ENCODE data around the gene FOXS1. TPM values are rescaled to one million over a fixed set of nuclear protein-coding genes. Genes with fewer than 3 reads are reported as not detected.

FOXS1 gene
- total and polyA plus RNA-seq, 4 donors = 1.4 to 3.2 (median 2.5) TPM

GRCh38 chr20:31842471-31843157 lies 2.8 kb downstream of the FOXS1 start:
- Histone ChIP-seq H3K9me3 (ENCODE audit: control insufficient read depth in 4 of 4, insufficient read depth in 3 of 4, low read length in 3 of 4) (no peaks in the 10 kb centered on the region), H3K36me3 (ENCODE audit: control insufficient read depth in 4 of 4, insufficient read depth in 4 of 4, low read length in 4 of 4) (no peaks in the 10 kb centered on the region), H3K4me3 (no peak overlapping the region), H3K9ac (ENCODE audit: insufficient read depth in 1 of 2, low read length in 2 of 2) (no peak overlapping the region), H3K27me3 (ENCODE audit: control insufficient read depth in 3 of 3, insufficient read depth in 3 of 3, low read length in 2 of 3) (no peaks in the 10 kb centered on the region), H3K4me1 (ENCODE audit: control insufficient read depth in 5 of 5, insufficient read depth in 5 of 5, low read length in 5 of 5) (peaks cover 0 to 64% (median 20%) of the 10 kb centered on the region in 5 donors), H3K27ac (ENCODE audit: low read depth in 1 of 2, low read length in 1 of 2) (peak overlapping the region; percentile 22 to 59)
- peak; percentile 5 for ATAC-seq (ENCODE audit: insufficient read depth, low FRiP score)
- TF ChIP-seq, protein P1, sequence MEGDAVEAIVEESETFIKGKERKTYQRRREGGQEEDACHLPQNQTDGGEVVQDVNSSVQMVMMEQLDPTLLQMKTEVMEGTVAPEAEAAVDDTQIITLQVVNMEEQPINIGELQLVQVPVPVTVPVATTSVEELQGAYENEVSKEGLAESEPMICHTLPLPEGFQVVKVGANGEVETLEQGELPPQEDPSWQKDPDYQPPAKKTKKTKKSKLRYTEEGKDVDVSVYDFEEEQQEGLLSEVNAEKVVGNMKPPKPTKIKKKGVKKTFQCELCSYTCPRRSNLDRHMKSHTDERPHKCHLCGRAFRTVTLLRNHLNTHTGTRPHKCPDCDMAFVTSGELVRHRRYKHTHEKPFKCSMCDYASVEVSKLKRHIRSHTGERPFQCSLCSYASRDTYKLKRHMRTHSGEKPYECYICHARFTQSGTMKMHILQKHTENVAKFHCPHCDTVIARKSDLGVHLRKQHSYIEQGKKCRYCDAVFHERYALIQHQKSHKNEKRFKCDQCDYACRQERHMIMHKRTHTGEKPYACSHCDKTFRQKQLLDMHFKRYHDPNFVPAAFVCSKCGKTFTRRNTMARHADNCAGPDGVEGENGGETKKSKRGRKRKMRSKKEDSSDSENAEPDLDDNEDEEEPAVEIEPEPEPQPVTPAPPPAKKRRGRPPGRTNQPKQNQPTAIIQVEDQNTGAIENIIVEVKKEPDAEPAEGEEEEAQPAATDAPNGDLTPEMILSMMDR (IDR thresholded peaks at IDR 0.05; ENCODE audit: control extremely low read depth, extremely low read depth) = no peak
- peak; percentile 83 to 87 (median 84) for DNase-seq
- 67 to 78% methylated on average over 12 of the region's 12 CpGs for WGBS, 2 donors

- H3K4me1 ChIP-seq (ENCODE audit: control insufficient read depth in 5 of 5, insufficient read depth in 5 of 5, low read length in 5 of 5) = peaks cover 0 to 71% (median 20%) of the 10 kb centered on the region in 5 donors
- ATAC-seq (ENCODE audit: insufficient read depth, low FRiP score) = no peak
- 56 to 58% methylated on average over 8 of the region's 8 CpGs for WGBS, 2 donors
Measured at GRCh38 chr20:31841928-31842327, 3.5 kb downstream of the FOXS1 start.

DNA sequence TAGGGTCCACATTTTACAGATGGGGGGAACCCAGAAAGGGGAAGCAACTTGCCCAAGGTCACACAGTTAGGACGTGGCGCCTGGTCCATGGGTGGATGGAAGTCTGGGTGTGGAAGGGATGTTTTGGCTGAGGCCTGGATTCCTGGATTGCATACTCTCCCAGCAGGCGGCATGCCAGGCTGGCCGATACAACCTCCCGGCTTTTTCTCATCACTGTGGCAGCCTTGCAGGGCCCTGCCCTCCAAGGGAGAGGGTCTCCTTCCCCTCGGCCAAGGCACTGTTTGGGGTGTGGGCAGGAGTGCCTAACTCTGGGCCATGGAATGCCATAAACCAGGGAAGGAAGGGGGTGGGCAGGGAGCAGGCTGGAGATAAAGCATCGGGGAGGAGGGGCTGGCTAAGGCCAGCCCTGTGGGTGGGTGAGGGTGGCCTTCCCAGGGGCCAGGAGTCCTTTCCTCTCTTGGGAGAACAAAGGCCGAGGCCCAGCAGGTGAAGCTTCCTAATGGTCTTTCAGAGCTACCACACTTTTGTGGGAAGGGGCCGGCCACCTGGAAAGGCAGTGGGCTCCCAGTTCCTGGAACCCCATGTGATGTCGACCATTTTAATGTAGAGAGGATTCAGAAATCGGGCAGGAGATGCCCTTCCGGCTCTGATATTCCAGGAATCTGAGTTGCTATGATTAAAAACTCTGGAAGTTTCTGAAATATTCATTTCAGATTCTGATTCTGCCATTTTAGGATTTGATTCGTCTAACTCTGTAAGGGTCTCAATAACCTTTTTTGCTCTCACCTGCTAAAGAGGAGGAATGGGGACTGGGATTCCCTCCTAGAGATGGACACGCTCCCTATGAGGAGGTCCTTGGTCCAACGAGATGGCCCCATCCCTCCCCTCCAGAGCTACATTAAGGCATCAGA lies 4.2 kb downstream of the FOXS1 start:
- 74 to 77% methylated on average over 15 of the region's 15 CpGs for WGBS, 2 donors
- Histone ChIP-seq H3K27ac (ENCODE audit: low read depth in 1 of 2, low read length in 1 of 2) (peak overlapping the region in 1 of 2 donors; percentile 34), H3K36me3 (ENCODE audit: control insufficient read depth in 4 of 4, insufficient read depth in 4 of 4, low read length in 4 of 4) (no peaks in the 10 kb centered on the region), H3K9ac (ENCODE audit: insufficient read depth in 1 of 2, low read length in 2 of 2) (no peak overlapping the region), H3K4me3 (no peak overlapping the region), H3K4me1 (ENCODE audit: control insufficient read depth in 5 of 5, insufficient read depth in 5 of 5, low read length in 5 of 5) (peaks cover 3 to 75% (median 20%) of the 10 kb centered on the region in 5 donors), H3K9me3 (ENCODE audit: control insufficient read depth in 4 of 4, insufficient read depth in 3 of 4, low read length in 3 of 4) (no peaks in the 10 kb centered on the region), H3K27me3 (ENCODE audit: control insufficient read depth in 3 of 3, insufficient read depth in 3 of 3, low read length in 2 of 3) (no peaks in the 10 kb centered on the region)
- TF ChIP-seq, protein P1 (IDR thresholded peaks at IDR 0.05; ENCODE audit: control extremely low read depth, extremely low read depth) = no peak
- peak in 1 of 3 donors; percentile 35 for DNase-seq
- no peak for ATAC-seq (ENCODE audit: insufficient read depth, low FRiP score)

More at GRCh38 chr20:31841928-31842327, 3.5 kb downstream of the FOXS1 start:
- peak; percentile 45 to 51 (median 48) for DNase-seq
- TF ChIP-seq, protein P1 (IDR thresholded peaks at IDR 0.05; ENCODE audit: control extremely low read depth, extremely low read depth) = no peak
- Histone ChIP-seq H3K9me3 (ENCODE audit: control insufficient read depth in 4 of 4, insufficient read depth in 3 of 4, low read length in 3 of 4) (no peaks in the 10 kb centered on the region), H3K36me3 (ENCODE audit: control insufficient read depth in 4 of 4, insufficient read depth in 4 of 4, low read length in 4 of 4) (no peaks in the 10 kb centered on the region), H3K27me3 (ENCODE audit: control insufficient read depth in 3 of 3, insufficient read depth in 3 of 3, low read length in 2 of 3) (no peaks in the 10 kb centered on the region), H3K4me3 (no peak overlapping the region), H3K9ac (ENCODE audit: insufficient read depth in 1 of 2, low read length in 2 of 2) (no peak overlapping the region), H3K27ac (ENCODE audit: low read depth in 1 of 2, low read length in 1 of 2) (peak overlapping the region in 1 of 2 donors; percentile 27)

Data from lung (tissue), 12 donors.